Mammary epithelial cell (primary cell): ENCODE measurements around the gene NEGR1.

Source experiments
- CTCF ChIP-seq, 2 donors: IDR thresholded peaks in 1 of 2; conservative IDR thresholded peaks in 1 of 2; 2 replicates each; pipeline ENCODE4 v1.5.1; 2011 to 2012; ENCODE audit warnings: inconsistent platforms in 2 of 2, low read length in 2 of 2, mild to moderate bottlenecking in 2 of 2, control low read depth in 1 of 2, low read depth in 1 of 2; ENCODE audit not compliant: insufficient read depth in 1 of 2; ENCODE audit errors: extremely low read depth in 1 of 2
- EZH2 ChIP-seq: IDR thresholded peaks from 2 replicates; pipeline ENCODE4 v1.6.1; 2012; ENCODE audit warnings: low read length, inconsistent platforms, borderline replicate concordance

- TF ChIP-seq CTCF (conservative IDR thresholded peaks at IDR 0.05 in 1 of 2, IDR thresholded peaks at IDR 0.05 in 1 of 2; ENCODE audit: extremely low read depth in 1 of 2, insufficient read depth in 1 of 2, low read depth in 1 of 2, low read length in 2 of 2) (no peak), EZH2 (no peak)
These were observed 725.2 kb downstream of the NEGR1 start for GRCh38 chr1:71557138-71557537.
